ENCODE data around the gene PLCXD1. TPM values are rescaled to one million over a fixed set of nuclear protein-coding genes. Genes with fewer than 3 reads are reported as not detected.

The PLCXD1 gene
- total RNA-seq, 1 donor from 2014 or later, result 25.9 TPM

DNA sequence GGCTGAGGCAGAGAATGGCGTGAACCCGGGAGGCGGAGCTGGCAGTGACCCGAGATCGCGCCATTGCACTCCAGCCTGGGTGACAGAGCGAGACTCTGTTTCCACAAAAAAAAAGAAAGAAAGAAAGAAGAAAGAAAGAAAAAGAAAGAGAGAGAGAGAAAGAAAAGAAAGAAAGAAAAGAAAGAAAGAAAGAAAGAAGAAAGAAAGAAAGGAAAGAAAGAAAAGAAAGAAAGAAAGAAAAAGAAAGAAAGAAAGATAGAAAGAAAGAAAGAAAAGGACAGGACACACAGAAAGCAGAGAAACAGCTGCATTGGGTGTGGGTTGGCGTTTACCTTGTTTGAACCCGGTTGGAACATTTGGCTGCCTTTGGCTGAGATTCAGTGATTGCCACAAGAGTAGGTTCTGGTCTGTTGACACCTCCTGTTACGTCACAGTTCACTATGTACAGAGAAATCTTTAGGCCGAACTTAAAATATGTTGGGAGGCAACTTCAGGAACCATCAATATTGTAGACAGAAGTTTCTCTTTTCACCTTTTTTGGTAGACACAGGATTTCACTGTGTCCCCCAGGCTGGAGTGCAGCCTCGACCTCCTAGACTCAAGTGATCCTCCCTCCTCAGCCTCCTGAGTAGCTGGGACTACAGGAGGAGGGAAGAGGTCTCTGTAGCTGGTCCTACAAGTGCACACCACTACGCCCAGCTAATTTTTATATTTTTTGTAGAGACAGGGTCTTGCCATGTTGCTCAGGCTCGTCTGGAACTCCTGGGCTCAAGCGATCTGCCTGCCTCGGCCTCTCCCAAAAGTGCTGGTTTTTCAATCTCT lies 16.3 kb upstream of the PLCXD1 start:
- Histone ChIP-seq H2AFZ (ENCODE audit: low read depth, low read length) (no peak overlapping the region), H3K4me1 (ENCODE audit: insufficient read depth, low read length) (peaks cover 3% of the 10 kb centered on the region), H3K79me2 (ENCODE audit: insufficient read depth, low read length) (no peaks in the 10 kb centered on the region), H3K4me2 (ENCODE audit: low read length) (no peak overlapping the region), H3K9ac (ENCODE audit: low read length) (no peak overlapping the region), H4K20me1 (ENCODE audit: insufficient read depth, low read length) (no peaks in the 10 kb centered on the region), H3K36me3 (ENCODE audit: insufficient read depth, low read length) (no peaks in the 10 kb centered on the region), H3K27me3 (ENCODE audit: insufficient read depth, low read length) (no peaks in the 10 kb centered on the region), H3K9me3 (ENCODE audit: insufficient read depth, low read depth, low read length) (no peaks in the 10 kb centered on the region), H3K4me3 (ENCODE audit: insufficient read depth, low read depth, low read length) (no peak overlapping the region), H3K27ac (ENCODE audit: low read depth, low read length) (no peak overlapping the region)
- no peaks in the 10 kb centered on the region for H3K9me3 Mint-ChIP-seq (ENCODE audit: unreplicated experiment)
- H3K27me3 Mint-ChIP-seq (ENCODE audit: low read depth, unreplicated experiment), result peaks cover 1% of the 10 kb centered on the region
- no peak for DNase-seq (ENCODE audit: low read depth)
- H3K4me3 Mint-ChIP-seq (ENCODE audit: unreplicated experiment), result no peak overlapping the region
- no peak for FAIRE-seq
- H3K27ac Mint-ChIP-seq (ENCODE audit: unreplicated experiment), result no peak overlapping the region
- peaks cover 3% of the 10 kb centered on the region for H3K4me1 Mint-ChIP-seq (ENCODE audit: low read depth, unreplicated experiment)
- TF ChIP-seq CTCF (IDR thresholded peaks at IDR 0.05; ENCODE audit: insufficient read depth, low read depth, low read length), result no peak
- no peak for TF ChIP-seq EZH2 (IDR thresholded peaks at IDR 0.05; ENCODE audit: insufficient read depth, low read length)
- no peaks in the 10 kb centered on the region for H3K36me3 Mint-ChIP-seq (ENCODE audit: low read depth, unreplicated experiment)

- H3K36me3 Mint-ChIP-seq (ENCODE audit: low read depth, unreplicated experiment), result no peaks in the 10 kb centered on the region
- H3K4me3 Mint-ChIP-seq (ENCODE audit: unreplicated experiment), result no peak overlapping the region
- peaks cover 3% of the 10 kb centered on the region for H3K4me1 Mint-ChIP-seq (ENCODE audit: low read depth, unreplicated experiment)
- no peak overlapping the region for H3K27ac ChIP-seq (ENCODE audit: low read depth, low read length)
- TF ChIP-seq EZH2 (IDR thresholded peaks at IDR 0.05; ENCODE audit: insufficient read depth, low read length) (no peak), CTCF (IDR thresholded peaks at IDR 0.05; ENCODE audit: insufficient read depth, low read depth, low read length) (no peak)
- no peak overlapping the region for H3K4me3 ChIP-seq (ENCODE audit: insufficient read depth, low read depth, low read length)
- no peak overlapping the region for H3K27ac Mint-ChIP-seq (ENCODE audit: unreplicated experiment)
- H3K4me2 ChIP-seq (ENCODE audit: low read length), result no peak overlapping the region
- H3K9ac ChIP-seq (ENCODE audit: low read length), result no peak overlapping the region
- FAIRE-seq (no peak), DNase-seq (ENCODE audit: low read depth) (no peak)
- no peaks in the 10 kb centered on the region for H3K9me3 Mint-ChIP-seq (ENCODE audit: unreplicated experiment)
- no peaks in the 10 kb centered on the region for H3K27me3 Mint-ChIP-seq (ENCODE audit: low read depth, unreplicated experiment)
- no peaks in the 10 kb centered on the region for H4K20me1 ChIP-seq (ENCODE audit: insufficient read depth, low read length)
- no peaks in the 10 kb centered on the region for H3K36me3 ChIP-seq (ENCODE audit: insufficient read depth, low read length)
- H3K4me1 ChIP-seq (ENCODE audit: insufficient read depth, low read length), result peaks cover 3% of the 10 kb centered on the region
- no peaks in the 10 kb centered on the region for H3K27me3 ChIP-seq (ENCODE audit: insufficient read depth, low read length)
- no peaks in the 10 kb centered on the region for H3K79me2 ChIP-seq (ENCODE audit: insufficient read depth, low read length)
- no peak overlapping the region for H2AFZ ChIP-seq (ENCODE audit: low read depth, low read length)
- no peaks in the 10 kb centered on the region for H3K9me3 ChIP-seq (ENCODE audit: insufficient read depth, low read depth, low read length)
Observed at GRCh38 chrX:265502-265901, 15.7 kb upstream of the PLCXD1 start.

DNA sequence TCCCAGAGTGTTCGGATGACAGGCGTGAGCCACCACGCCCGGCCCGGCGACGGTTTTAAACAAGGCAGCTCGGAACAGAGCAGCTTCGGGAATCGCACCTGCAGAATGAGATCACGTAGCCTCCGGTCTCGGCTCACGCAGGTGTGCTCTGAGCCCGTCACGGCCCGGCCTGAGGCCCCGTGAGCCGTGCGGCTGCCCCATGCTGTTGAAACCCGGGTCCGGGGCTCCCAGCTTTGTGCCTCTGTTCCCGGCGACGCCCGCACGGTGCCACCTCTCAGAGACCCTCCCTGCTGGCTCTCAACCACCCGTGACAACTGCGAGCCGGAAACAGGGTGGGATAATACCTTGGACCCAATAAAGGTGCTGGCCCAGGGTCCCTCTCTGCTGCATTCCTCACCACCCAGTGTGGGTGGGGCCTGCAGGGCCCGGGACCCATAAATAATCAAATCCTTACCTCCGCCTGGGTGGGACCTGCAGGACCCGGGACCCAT lies 13.4 kb upstream of the PLCXD1 start:
- H3K4me3 Mint-ChIP-seq (ENCODE audit: unreplicated experiment), result no peak overlapping the region
- Histone ChIP-seq H3K79me2 (ENCODE audit: insufficient read depth, low read length) (no peaks in the 10 kb centered on the region), H3K36me3 (ENCODE audit: insufficient read depth, low read length) (no peaks in the 10 kb centered on the region), H3K9me3 (ENCODE audit: insufficient read depth, low read depth, low read length) (no peaks in the 10 kb centered on the region), H3K27ac (ENCODE audit: low read depth, low read length) (no peak overlapping the region), H3K27me3 (ENCODE audit: insufficient read depth, low read length) (no peaks in the 10 kb centered on the region), H2AFZ (ENCODE audit: low read depth, low read length) (no peak overlapping the region), H3K9ac (ENCODE audit: low read length) (no peak overlapping the region), H4K20me1 (ENCODE audit: insufficient read depth, low read length) (no peaks in the 10 kb centered on the region), H3K4me2 (ENCODE audit: low read length) (no peak overlapping the region), H3K4me1 (ENCODE audit: insufficient read depth, low read length) (no peaks in the 10 kb centered on the region), H3K4me3 (ENCODE audit: insufficient read depth, low read depth, low read length) (no peak overlapping the region)
- H3K9me3 Mint-ChIP-seq (ENCODE audit: unreplicated experiment), result no peaks in the 10 kb centered on the region
- DNase-seq (ENCODE audit: low read depth) (no peak), FAIRE-seq (no peak)
- TF ChIP-seq CTCF (IDR thresholded peaks at IDR 0.05; ENCODE audit: insufficient read depth, low read depth, low read length) (no peak), EZH2 (IDR thresholded peaks at IDR 0.05; ENCODE audit: insufficient read depth, low read length) (no peak)
- no peaks in the 10 kb centered on the region for H3K4me1 Mint-ChIP-seq (ENCODE audit: low read depth, unreplicated experiment)
- no peak overlapping the region for H3K27ac Mint-ChIP-seq (ENCODE audit: unreplicated experiment)
- no peaks in the 10 kb centered on the region for H3K36me3 Mint-ChIP-seq (ENCODE audit: low read depth, unreplicated experiment)
- no peaks in the 10 kb centered on the region for H3K27me3 Mint-ChIP-seq (ENCODE audit: low read depth, unreplicated experiment)
